Ovary (tissue), 9 donors: ENCODE results near the gene INF2. TPM values are rescaled to one million over a fixed set of nuclear protein-coding genes. Genes with fewer than 3 reads are reported as not detected.

Source experiments
- DNase-seq, 5 donors: peaks; one replicate each; pipeline ENCODE4 v3.0.0-alpha.2; 2019 to 2020
- H3K27ac ChIP-seq, 2 donors: fragments of 200-600 bp; one replicate each; pipeline versions ENCODE4 v1.5.1 to v1.8.0; 2019 to 2022
- H3K27me3 ChIP-seq: fragments of 200-600 bp; one replicate; pipeline ENCODE4 v1.8.0; 2022
- H3K36me3 ChIP-seq: fragments of 200-600 bp; sonication (generic); one replicate; pipeline ENCODE4 v1.5.1; 2019
- H3K4me1 ChIP-seq: one replicate; pipeline ENCODE4 v1.8.1; 2013; ENCODE audit warnings: mild to moderate bottlenecking, moderate library complexity; ENCODE audit not compliant: insufficient read depth
- H3K4me3 ChIP-seq: fragments of 200-600 bp; sonication (generic); one replicate; pipeline ENCODE4 v1.5.1; 2017
- H3K9me3 ChIP-seq, 2 donors: fragments of 200-600 bp in 1 of 2; sonication (generic) in 1 of 2; one replicate each; pipeline versions ENCODE4 v1.5.1 to v1.8.1; 2013 to 2019; ENCODE audit warnings: mild to moderate bottlenecking in 1 of 2, moderate library complexity in 1 of 2
- CTCF ChIP-seq, 3 donors: fragments of 450-650 bp in 2 of 3; fragments of 200-600 bp in 1 of 3; IDR thresholded peaks; one replicate each; pipeline versions ENCODE4 v1.5.1 to v1.8.0; 2016 to 2022; ENCODE audit warnings: antibody characterized with exemption in 3 of 3, mild to moderate bottlenecking in 1 of 3
- EP300 ChIP-seq: sonication (generic); formaldehyde crosslinking; IDR thresholded peaks from one replicate; pipeline ENCODE4 v1.6.1; 2017; ENCODE audit warnings: antibody characterized with exemption
- POLR2A ChIP-seq: fragments of 450-650 bp; IDR thresholded peaks from one replicate; pipeline ENCODE4 v1.6.1; 2017; ENCODE audit warnings: antibody characterized with exemption, mild to moderate bottlenecking, moderate library complexity
- WGBS, 3 donors: extraction: QIAGEN DNeasy Blood & Tissue Kit in 1 of 3; methylation state at CpG; one replicate each; pipeline versions ENCODE4 v1.1.5 to v1.1.7; 2013 to 2017; 5-methylcytosine and 5-hydroxymethylcytosine counted together
- intact Hi-C, 4 donors: fragments of 100-400 bp; cut with DNase I; formaldehyde crosslinking; loops; one replicate each; pipeline versions ENCODE4 v1.11.0 to v1.15.1; 2022 to 2023
- microRNA-seq, 3 donors: library from miRNA; unstranded; fragments of <30 nt; microRNA quantifications; one replicate each; pipeline versions ENCODE4 to v1.2.0, GENCODE V29; 2019 to 2020
- polyA plus RNA-seq, 2 donors: library from polyadenylated mRNA; stranded (reverse); fragments of 200-250 nt in 1 of 2; fragments of 350-450 nt in 1 of 2; fragmentation: Illumina TruSeq in 1 of 2; extraction: RNeasy Lipid Tissue Mini Kit (QIAGEN cat#74804) in 1 of 2; gene quantifications; one replicate each; pipeline ENCODE4 v1.2.3, GENCODE V29; 2013 to 2014
- small RNA-seq: library from RNA; depleted of rRNA; stranded (forward); fragments of <200 nt; gene quantifications from one replicate; pipeline ENCODE3, GENCODE V24; 2016
- total RNA-seq, 7 donors: library from RNA; depleted of rRNA in 2 of 7; stranded (reverse); fragments of >200 nt in 2 of 7; fragmentation: NEBNext Ultra II Directional in 3 of 7; extraction: Animal tissue kit (Norgen Biotek cat#: 25700) in 3 of 7; gene quantifications; one replicate each; pipeline versions ENCODE4 v1.1.0 to v1.2.4, GENCODE V29; 2016 to 2023
- donor health status: DM: no; HTN: no; CAD: no; lungs with moderate emphysema.
- donor health status: DM: no; HTN: no; CAD: no.
- donor health status: Bipolar disorder and iron deficiency.
- donor health status: DM: yes; HTN: yes; CAD: no.
- donor health status: DM: no; HTN: no; CAD: no.
- donor health status: DM: yes; HTN: yes; CAD: no.

Gene INF2
- total and polyA plus RNA-seq, 9 donors = 6.3 to 40.7 (median 18.4) TPM

GRCh38 chr14:104770851-104771272 is 81.4 kb downstream of the INF2 start:
- Histone ChIP-seq H3K27ac (no peak overlapping the region), H3K9me3 (no peaks in the 10 kb centered on the region), H3K4me3 (no peak overlapping the region), H3K36me3 (no peaks in the 10 kb centered on the region), H3K4me1 (peaks cover 2% of the 10 kb centered on the region), H3K27me3 (no peaks in the 10 kb centered on the region)
- DNase-seq = no peak
- WGBS, 3 donors = 87 to 95% (median 93%) methylated on average over 5 of the region's 5 CpGs
- intact Hi-C loops = loop anchor here in 2 of 4 donors (1.0 to 2.0 kb wide), 2 partner anchors 24 to 54 kb away; partner anchors contain the start of gene AKT1 (in 1 of the 2)
- no peak for TF ChIP-seq CTCF (IDR thresholded peaks at IDR 0.05)
- no peak for TF ChIP-seq EP300
- no peak for TF ChIP-seq POLR2A

- 98 to 100% (median 99%) methylated on average over 2 to 4 of the region's 4 CpGs for WGBS, 3 donors
- Histone ChIP-seq H3K36me3 (no peaks in the 10 kb centered on the region), H3K4me1 (peaks cover 2% of the 10 kb centered on the region), H3K27me3 (no peaks in the 10 kb centered on the region), H3K9me3 (no peaks in the 10 kb centered on the region), H3K4me3 (no peak overlapping the region), H3K27ac (no peak overlapping the region)
- TF ChIP-seq POLR2A = no peak
- TF ChIP-seq CTCF (IDR thresholded peaks at IDR 0.05) = no peak
- TF ChIP-seq EP300 = no peak
- DNase-seq = no peak
- intact Hi-C loops = loop anchor here in 1 of 4 donors (2.0 kb wide), 1 partner anchor 23 kb away; the partner anchor contains the start of gene AKT1
Observed at GRCh38 chr14:104771374-104771773, 82.0 kb downstream of the INF2 start.

Small RNA genes within 50 kb of the gene (microRNA-seq; reads per million reads assigned to microRNA genes)
- gene MIR4710 = 0 to 0.38 (median 0.16) reads per million in 3 donors

Small RNA genes within 50 kb of the gene (small RNA-seq; reads per million reads assigned to genes)
- not detected for gene MIR4710

Other genes starting within 250 kb of the INF2 start
- under 1 TPM in 5 of 7 donors, not detected in 2; 0.12 to 0.40 (median 0.13) TPM for gene C14orf180, start 109.9 kb upstream of the INF2 start, total RNA-seq
- under 1 TPM; 0.12 to 0.35 TPM for gene C14orf180, start 109.9 kb upstream of the INF2 start, polyA plus RNA-seq
- gene TMEM179, start 84.8 kb upstream of the INF2 start, total RNA-seq = under 1 TPM in 1 of 7 donors, not detected in 6; 0.30 TPM
- gene TMEM179, start 84.8 kb upstream of the INF2 start, polyA plus RNA-seq = under 1 TPM; 0.19 to 0.22 TPM
- 1 to 10 TPM; 2.6 to 9.8 (median 3.8) TPM for gene ADSS1, start 34.6 kb downstream of the INF2 start, total RNA-seq
- gene ADSS1, start 34.6 kb downstream of the INF2 start, polyA plus RNA-seq = 1 to 10 TPM; 4.1 to 4.9 TPM
- 100 to 1,000 TPM in 3 of 7 donors, 10 to 100 TPM in 4; 85.7 to 385 (median 91.6) TPM for gene SIVA1, start 63.5 kb downstream of the INF2 start, total RNA-seq
- 100 to 1,000 TPM in 1 of 2 donors, 1 to 10 TPM in 1; 2.4 to 249 TPM for gene SIVA1, start 63.5 kb downstream of the INF2 start, polyA plus RNA-seq
- gene AKT1, start 106.1 kb downstream of the INF2 start, total RNA-seq = 100 to 1,000 TPM in 4 of 7 donors, 10 to 100 TPM in 3; 58.1 to 105 (median 103) TPM
- 10 to 100 TPM; 53.9 to 72.6 TPM for gene AKT1, start 106.1 kb downstream of the INF2 start, polyA plus RNA-seq
- gene ZBTB42, start 111.5 kb downstream of the INF2 start, total RNA-seq = 10 to 100 TPM in 1 of 7 donors, 1 to 10 TPM in 6; 2.0 to 18.7 (median 4.1) TPM
- gene ZBTB42, start 111.5 kb downstream of the INF2 start, polyA plus RNA-seq = 1 to 10 TPM in 1 of 2 donors, under 1 TPM in 1; 0.42 to 1.8 TPM
- 10 to 100 TPM in 4 of 7 donors, 1 to 10 TPM in 3; 3.0 to 22.7 (median 11.7) TPM for gene CEP170B, start 175.7 kb downstream of the INF2 start, total RNA-seq
- 1 to 10 TPM; 1.9 to 5.1 TPM for gene CEP170B, start 175.7 kb downstream of the INF2 start, polyA plus RNA-seq
- gene PLD4, start 235.3 kb downstream of the INF2 start, total RNA-seq = 1 to 10 TPM in 4 of 7 donors, under 1 TPM in 2, not detected in 1; 0.32 to 3.2 (median 1.4) TPM
- gene PLD4, start 235.3 kb downstream of the INF2 start, polyA plus RNA-seq = under 1 TPM; 0.12 to 0.48 TPM